HCT116 (cell line): Measurements from ENCODE around the gene SETD1A. TPM values are rescaled to one million over a fixed set of nuclear protein-coding genes. Genes with fewer than 3 reads are reported as not detected.

Experiments used
- ATAC-seq: fragments of 200-7000 bp; cut with Tn5 transposase; 2 replicates; pipeline ENCODE4 v1.9.1; 2020; ENCODE audit warnings: mild to moderate bottlenecking, moderate library complexity
- BruUV-seq: library from RNA; stranded (reverse); fragments of 400-500 nt; replicated peaks from 2 replicates; lab custom pipeline; 2021; lab: Mats Ljungman, UMichigan
- CTCF ChIA-PET: fragments of 300-600 bp; sonication (Branson Sonifier 250); formaldehyde crosslinking; loops from one replicate; lab custom pipeline; 2021; ENCODE audit warnings: antibody characterized with exemption; lab: Charles Lee
- POLR2A ChIA-PET: fragments of 300-600, 350-600 bp; sonication (Branson Sonifier 250); formaldehyde crosslinking; loops from one replicate; lab custom pipeline; 2021; ENCODE audit warnings: antibody characterized with exemption; lab: Charles Lee
- RAD21 ChIA-PET, 2 experiments: fragments of 300-600 bp; sonication (Branson Sonifier 250); formaldehyde crosslinking; loops; one replicate each; lab custom pipeline; 2023; ENCODE audit warnings: low total read pairs in 2 of 2; ENCODE audit not compliant: uncharacterized antibody in 2 of 2, unreplicated experiment in 2 of 2, low non-redundant PET in 1 of 2; lab: Charles Lee
- DNase-seq: peaks from one replicate; pipeline ENCODE4 v3.0.0-alpha.2; 2010; ENCODE audit warnings: low read depth, low spot score
- H2AFZ ChIP-seq: fragments of 200-600 bp; shearing (Covaris generic), sonication (generic); 2 replicates; pipeline ENCODE4 v1.6.1; 2017; ENCODE audit warnings: low read depth, mixed run types, mixed read lengths, antibody characterized with exemption, low read length; ENCODE audit not compliant: poor library complexity, severe bottlenecking
- H3K27ac ChIP-seq: 2 replicates; pipeline ENCODE4 v1.5.1; 2012; ENCODE audit warnings: low read depth, low read length
- H3K27me3 ChIP-seq: fragments of 200-600 bp; sonication (generic); 2 replicates; pipeline ENCODE4 v1.6.1; 2016; ENCODE audit warnings: mixed run types, low read length, mixed read lengths; ENCODE audit not compliant: insufficient read depth
- H3K36me3 ChIP-seq, 2 experiments: fragments of 200-500 bp in 1 of 2; fragments of 200-600 bp in 1 of 2; sonication (Bioruptor generic) in 1 of 2; sonication (generic) in 1 of 2; 2 replicates each; pipeline versions ENCODE4 v1.5.1 to v1.6.1; 2014 to 2016; ENCODE audit warnings: low read length in 2 of 2, inconsistent platforms in 1 of 2, mixed read lengths in 1 of 2, mixed run types in 1 of 2; ENCODE audit not compliant: insufficient read depth in 2 of 2, control insufficient read depth in 1 of 2
- H3K4me1 ChIP-seq, 2 experiments: fragments of 200-600 bp in 1 of 2; sonication (generic) in 1 of 2; 2 replicates each; pipeline versions ENCODE4 v1.5.1 to v1.6.1; 2012 to 2017; ENCODE audit warnings: low read length in 2 of 2, inconsistent platforms in 1 of 2, mild to moderate bottlenecking in 1 of 2, mixed read lengths in 1 of 2, mixed run types in 1 of 2, moderate library complexity in 1 of 2; ENCODE audit not compliant: insufficient read depth in 2 of 2, control insufficient read depth in 1 of 2
- H3K4me2 ChIP-seq: fragments of 200-600 bp; sonication (generic); 2 replicates; pipeline ENCODE4 v1.6.1; 2017; ENCODE audit warnings: mixed run types, low read length, mixed read lengths
- H3K4me3 ChIP-seq, 2 experiments: fragments of 200-600 bp in 1 of 2; sonication (generic) in 1 of 2; replicated peaks in 1 of 2; 2 replicates each; pipeline ENCODE4 v1.5.1; 2011 to 2016; ENCODE audit warnings: low read length in 2 of 2, control low read depth in 1 of 2, low read depth in 1 of 2, mild to moderate bottlenecking in 1 of 2, mixed read lengths in 1 of 2, mixed run types in 1 of 2
- H3K79me2 ChIP-seq: fragments of 200-600 bp; sonication (generic); 2 replicates; pipeline ENCODE4 v1.6.1; 2017; ENCODE audit warnings: mild to moderate bottlenecking, mixed run types, low read length, moderate library complexity, mixed read lengths; ENCODE audit not compliant: insufficient read depth
- H3K9ac ChIP-seq: fragments of 200-600 bp; sonication (generic); 2 replicates; pipeline ENCODE4 v1.6.1; 2016; ENCODE audit warnings: low read length, mixed read lengths
- H3K9me2 ChIP-seq: fragments of 200-600 bp; sonication (generic), shearing (Covaris generic); 2 replicates; pipeline ENCODE4 v1.6.1; 2017; ENCODE audit warnings: mixed run types, mild to moderate bottlenecking, moderate library complexity; ENCODE audit not compliant: insufficient read depth
- H3K9me3 ChIP-seq, 2 experiments: fragments of 200-500 bp in 1 of 2; fragments of 200-600 bp in 1 of 2; sonication (Bioruptor generic) in 1 of 2; sonication (generic) in 1 of 2; 2 replicates each; pipeline ENCODE4 v1.6.1; 2014 to 2017; ENCODE audit warnings: low read length in 2 of 2, mixed read lengths in 2 of 2, inconsistent platforms in 1 of 2, low read depth in 1 of 2, mild to moderate bottlenecking in 1 of 2, mixed run types in 1 of 2, moderate library complexity in 1 of 2; ENCODE audit not compliant: control insufficient read depth in 1 of 2, insufficient read depth in 1 of 2
- H4K20me1 ChIP-seq: fragments of 200-600 bp; sonication (generic), shearing (Covaris generic); 2 replicates; pipeline ENCODE4 v1.6.1; 2017; ENCODE audit warnings: mixed run types, mild to moderate bottlenecking, moderate library complexity; ENCODE audit not compliant: insufficient read depth
- CBX3 ChIP-seq: IDR thresholded peaks from 2 replicates; pipeline ENCODE4 v1.6.1; 2012; ENCODE audit warnings: low read depth
- CEBPB ChIP-seq: IDR thresholded peaks from 2 replicates; pipeline ENCODE4 v1.6.1; 2012; ENCODE audit warnings: low read depth
- CTCF ChIP-seq, 3 experiments: fragments of 200-600 bp in 1 of 3; sonication (generic) in 1 of 3; IDR thresholded peaks in 2 of 3; conservative IDR thresholded peaks in 1 of 3; 2 replicates each; pipeline ENCODE4 v1.5.1; 2012 to 2017; ENCODE audit warnings: low read depth in 2 of 3, low read length in 2 of 3, antibody characterized with exemption in 1 of 3, borderline replicate concordance in 1 of 3, control low read depth in 1 of 3, mild to moderate bottlenecking in 1 of 3, mixed read lengths in 1 of 3, mixed run types in 1 of 3, moderate library complexity in 1 of 3; ENCODE audit not compliant: insufficient read depth in 1 of 3
- ELF1 ChIP-seq: IDR thresholded peaks from 2 replicates; pipeline ENCODE4 v1.6.1; 2012; ENCODE audit warnings: low read depth, borderline replicate concordance
- EZH2phosphoT487 ChIP-seq: fragments of 200-600 bp; IDR thresholded peaks from 2 replicates; pipeline ENCODE4 v1.6.1; 2018; ENCODE audit warnings: antibody characterized with exemption, borderline replicate concordance
- JUND ChIP-seq: IDR thresholded peaks from 2 replicates; pipeline ENCODE4 v1.6.1; 2012
- MAX ChIP-seq: IDR thresholded peaks from 2 replicates; pipeline ENCODE4 v1.6.1; 2012
- POLR2A ChIP-seq: IDR thresholded peaks from 2 replicates; pipeline ENCODE4 v1.7.0; 2011; ENCODE audit warnings: borderline replicate concordance; ENCODE audit not compliant: insufficient read depth, insufficient read length; ENCODE audit errors: extremely low read depth
- POLR2AphosphoS5 ChIP-seq: IDR thresholded peaks from 2 replicates; pipeline ENCODE4 v1.6.1; 2011; ENCODE audit warnings: mild to moderate bottlenecking, low read depth, low read length, moderate library complexity
- RAD21 ChIP-seq: IDR thresholded peaks from 2 replicates; pipeline ENCODE4 v1.6.1; 2012; ENCODE audit warnings: low read depth, mild to moderate bottlenecking
- REST ChIP-seq: IDR thresholded peaks from 2 replicates; pipeline ENCODE4 v1.6.1; 2012; ENCODE audit warnings: low read depth
- SIN3A ChIP-seq: IDR thresholded peaks from 2 replicates; pipeline ENCODE4 v1.6.1; 2012; ENCODE audit warnings: low read depth
- SRF ChIP-seq: IDR thresholded peaks from 2 replicates; pipeline ENCODE4 v1.6.1; 2012; ENCODE audit warnings: low read depth
- TCF7L2 ChIP-seq: IDR thresholded peaks from 2 replicates; pipeline ENCODE4 v1.7.0; 2011; ENCODE audit warnings: borderline replicate concordance, inconsistent platforms; ENCODE audit not compliant: insufficient read depth, insufficient read length; ENCODE audit errors: extremely low read depth
- YY1 ChIP-seq: IDR thresholded peaks from 2 replicates; pipeline ENCODE4 v1.6.1; 2011; ENCODE audit warnings: low read length, low read depth, moderate library complexity, mild to moderate bottlenecking; ENCODE audit not compliant: insufficient replicate concordance; ENCODE audit errors: extremely low read depth
- ZFX ChIP-seq: fragments of 450-650 bp; IDR thresholded peaks from 2 replicates; pipeline ENCODE4 v1.6.1; 2017
- intact Hi-C: fragments of 100-400 bp; cut with micrococcal nuclease; formaldehyde crosslinking; loops from 2 replicates; pipeline ENCODE4 v1.10.0; 2022
- total RNA-seq: library from RNA; stranded (reverse); gene quantifications from one replicate; pipeline ENCODE4 v1.2.1, GENCODE V29; 2021; ENCODE audit not compliant: unreplicated experiment

The SETD1A gene
- total RNA-seq, 1 experiment from 2014 or later: 26.9 TPM

- TF ChIP-seq REST (no peak), EZH2phosphoT487 (no peak), CEBPB (no peak), SIN3A (no peak)
- RAD21 ChIA-PET: no interaction called here
- no peak overlapping the region for H3K4me3 ChIP-seq
- no peaks in the 10 kb centered on the region for H3K27me3 ChIP-seq
- no peaks in the 10 kb centered on the region for H3K9me2 ChIP-seq
- H3K4me2 ChIP-seq: no peak overlapping the region
- BruUV-seq: no TSS peak
- H2AFZ ChIP-seq: no peak overlapping the region
- H4K20me1 ChIP-seq: no peaks in the 10 kb centered on the region
- CTCF ChIA-PET: interaction anchor here (1.3 kb wide), 1 partner anchor 39 kb away, joined by 4 read pairs; the partner anchor contains the start of gene HSD3B7
- no peaks in the 10 kb centered on the region for H3K9me3 ChIP-seq
- H3K27ac ChIP-seq: no peak overlapping the region
- DNase-seq (no peak), ATAC-seq (no peak)
- peaks cover 5 to 7% of the 10 kb centered on the region in 2 experiments; a peak in 1 of 4 replicates for H3K4me1 ChIP-seq
- no peaks in the 10 kb centered on the region for H3K36me3 ChIP-seq
- no peaks in the 10 kb centered on the region for H3K79me2 ChIP-seq
- intact Hi-C loops: no loop called here
- no peak overlapping the region for H3K9ac ChIP-seq
- POLR2A ChIA-PET: interaction anchor here (0.8 kb wide), 1 partner anchor 156 kb away, joined by 3 read pairs; the partner anchor contains the start of gene FUS
These were observed 66.2 kb downstream of the SETD1A start for GRCh38 chr16:31023627-31024226.

GRCh38 chr16:31025339-31025738 is 67.8 kb downstream of the SETD1A start:
- Histone ChIP-seq H3K4me2 (no peak overlapping the region), H3K4me3 (no peak overlapping the region), H3K9me2 (no peaks in the 10 kb centered on the region), H3K27ac (no peak overlapping the region), H2AFZ (no peak overlapping the region), H3K36me3 (no peaks in the 10 kb centered on the region), H3K9me3 (no peaks in the 10 kb centered on the region), H3K9ac (no peak overlapping the region), H3K4me1 (peaks cover 5 to 7% of the 10 kb centered on the region in 2 experiments; a peak in 1 of 4 replicates), H4K20me1 (no peaks in the 10 kb centered on the region), H3K79me2 (no peaks in the 10 kb centered on the region), H3K27me3 (no peaks in the 10 kb centered on the region)
- no peak for DNase-seq
- POLR2A ChIA-PET: no interaction called here
- TF ChIP-seq TCF7L2: no peak
- no peak for TF ChIP-seq SRF
- TF ChIP-seq POLR2AphosphoS5: no peak
- TF ChIP-seq YY1: no peak
- no peak for TF ChIP-seq CTCF (IDR thresholded peaks at IDR 0.05 in 2 of 3, conservative IDR thresholded peaks at IDR 0.05 in 1 of 3; ENCODE audit: borderline replicate concordance in 1 of 3, insufficient read depth in 1 of 3, low read depth in 2 of 3, low read length in 2 of 3)
- no peak for TF ChIP-seq JUND
- TF ChIP-seq MAX: no peak
- TF ChIP-seq ELF1: no peak
- TF ChIP-seq RAD21: no peak
- no peak for TF ChIP-seq CBX3
- no peak for TF ChIP-seq ZFX
- TF ChIP-seq POLR2A: no peak
- RAD21 ChIA-PET: no interaction called here
- intact Hi-C loops: no loop called here
- CTCF ChIA-PET: no interaction called here
- no peak for ATAC-seq
- BruUV-seq: no TSS peak
